A549 (cell line): ENCODE data around the gene PLEKHN1.

ENCODE experiments used
- TF ChIP-seq, protein P1 (sequence below): fragments of >200 bp; sonication (Bioruptor Twin); formaldehyde crosslinking; IDR thresholded peaks from 3 replicates; pipeline ENCODE4 v1.5.1; 2016
- TF ChIP-seq, protein P2 (sequence below): IDR thresholded peaks from 2 replicates; pipeline ENCODE4 v1.6.1; 2012

DNA sequence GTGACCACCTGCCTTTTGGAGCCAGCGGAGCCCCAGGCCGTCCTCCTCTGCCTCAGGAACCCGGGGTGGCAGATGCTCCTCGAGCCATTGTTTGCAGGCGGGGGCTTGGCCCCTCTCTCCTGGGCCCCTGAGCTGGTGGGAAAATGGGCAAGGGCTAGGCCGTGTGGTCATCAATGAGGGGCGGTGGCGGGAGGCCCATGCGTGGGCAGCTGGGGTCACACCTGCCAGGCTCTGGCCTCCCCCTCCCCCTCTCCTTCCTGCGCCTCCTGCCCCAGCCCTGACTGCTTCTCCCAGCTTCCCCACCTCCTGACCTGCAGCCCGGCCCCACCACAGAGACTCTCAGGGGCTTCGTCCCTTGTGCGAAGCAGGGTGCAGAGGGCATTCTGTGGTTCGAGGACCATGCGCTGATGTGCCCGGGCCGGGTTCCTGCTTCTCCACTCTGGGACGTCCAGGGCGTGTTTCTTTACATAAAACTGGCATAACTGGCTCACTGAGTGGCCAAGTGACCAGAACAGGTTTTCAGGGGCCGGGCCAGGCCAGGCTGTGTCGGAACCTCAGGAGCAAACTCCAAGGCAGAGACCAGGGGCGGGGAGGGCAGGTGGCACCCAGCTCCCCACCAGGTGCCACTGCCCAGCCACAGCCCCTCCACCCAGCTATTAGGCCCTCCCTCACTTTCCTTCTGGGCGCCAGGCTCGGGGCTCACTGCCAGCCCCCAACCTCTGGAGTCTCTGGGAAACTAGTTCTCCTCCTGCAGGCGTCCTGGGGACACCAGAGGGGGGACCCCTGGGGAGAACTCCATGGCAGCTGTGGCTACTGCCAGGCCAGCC lies 33.3 kb upstream of the PLEKHN1 start:
- TF ChIP-seq, protein P1, sequence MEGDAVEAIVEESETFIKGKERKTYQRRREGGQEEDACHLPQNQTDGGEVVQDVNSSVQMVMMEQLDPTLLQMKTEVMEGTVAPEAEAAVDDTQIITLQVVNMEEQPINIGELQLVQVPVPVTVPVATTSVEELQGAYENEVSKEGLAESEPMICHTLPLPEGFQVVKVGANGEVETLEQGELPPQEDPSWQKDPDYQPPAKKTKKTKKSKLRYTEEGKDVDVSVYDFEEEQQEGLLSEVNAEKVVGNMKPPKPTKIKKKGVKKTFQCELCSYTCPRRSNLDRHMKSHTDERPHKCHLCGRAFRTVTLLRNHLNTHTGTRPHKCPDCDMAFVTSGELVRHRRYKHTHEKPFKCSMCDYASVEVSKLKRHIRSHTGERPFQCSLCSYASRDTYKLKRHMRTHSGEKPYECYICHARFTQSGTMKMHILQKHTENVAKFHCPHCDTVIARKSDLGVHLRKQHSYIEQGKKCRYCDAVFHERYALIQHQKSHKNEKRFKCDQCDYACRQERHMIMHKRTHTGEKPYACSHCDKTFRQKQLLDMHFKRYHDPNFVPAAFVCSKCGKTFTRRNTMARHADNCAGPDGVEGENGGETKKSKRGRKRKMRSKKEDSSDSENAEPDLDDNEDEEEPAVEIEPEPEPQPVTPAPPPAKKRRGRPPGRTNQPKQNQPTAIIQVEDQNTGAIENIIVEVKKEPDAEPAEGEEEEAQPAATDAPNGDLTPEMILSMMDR, result no peak
- TF ChIP-seq, protein P2, sequence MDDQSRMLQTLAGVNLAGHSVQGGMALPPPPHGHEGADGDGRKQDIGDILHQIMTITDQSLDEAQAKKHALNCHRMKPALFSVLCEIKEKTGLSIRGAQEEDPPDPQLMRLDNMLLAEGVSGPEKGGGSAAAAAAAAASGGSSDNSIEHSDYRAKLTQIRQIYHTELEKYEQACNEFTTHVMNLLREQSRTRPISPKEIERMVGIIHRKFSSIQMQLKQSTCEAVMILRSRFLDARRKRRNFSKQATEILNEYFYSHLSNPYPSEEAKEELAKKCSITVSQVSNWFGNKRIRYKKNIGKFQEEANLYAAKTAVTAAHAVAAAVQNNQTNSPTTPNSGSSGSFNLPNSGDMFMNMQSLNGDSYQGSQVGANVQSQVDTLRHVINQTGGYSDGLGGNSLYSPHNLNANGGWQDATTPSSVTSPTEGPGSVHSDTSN, result no peak
